Measurements from ENCODE around the gene FAM240A. TPM values are rescaled to one million over a fixed set of nuclear protein-coding genes. Genes with fewer than 3 reads are reported as not detected.

FAM240A gene
- total and polyA plus RNA-seq, 2 donors (not counting 1 experiment from before 2014, with no cell fraction given): not detected

- Histone ChIP-seq H3K4me2 (ENCODE audit: extremely low read depth, insufficient read depth, low read length) (no peak overlapping the region), H3K27me3 (ENCODE audit: control insufficient read depth, insufficient read depth, low read length) (no peaks in the 10 kb centered on the region), H4K20me1 (ENCODE audit: control insufficient read depth, extremely low read depth, insufficient read depth, low read length) (no peaks in the 10 kb centered on the region), H3K79me2 (ENCODE audit: control insufficient read depth, insufficient read depth, low read length) (no peaks in the 10 kb centered on the region), H3K9me3 (ENCODE audit: control insufficient read depth, insufficient read depth, low read depth, low read length) (no peaks in the 10 kb centered on the region), H2AFZ (ENCODE audit: low read length) (no peak overlapping the region), H3K4me1 (ENCODE audit: control insufficient read depth, extremely low read depth, insufficient read depth, low read length) (no peaks in the 10 kb centered on the region), H3K4me3 (replicated peaks in 1 of 4; ENCODE audit: control extremely low read depth in 1 of 4, insufficient read depth in 1 of 4, low read depth in 3 of 4, low read length in 4 of 4) (no peak overlapping the region), H3K27ac (ENCODE audit: insufficient read depth, low read length) (no peak overlapping the region), H3K36me3 (ENCODE audit: control insufficient read depth, insufficient read depth, low read length) (no peaks in the 10 kb centered on the region), H3K9ac (ENCODE audit: insufficient read depth, low read length) (no peak overlapping the region)
- no peak for TF ChIP-seq EZH2 (IDR thresholded peaks at IDR 0.05; ENCODE audit: low read length, missing control alignments)
- TF ChIP-seq, protein P1, sequence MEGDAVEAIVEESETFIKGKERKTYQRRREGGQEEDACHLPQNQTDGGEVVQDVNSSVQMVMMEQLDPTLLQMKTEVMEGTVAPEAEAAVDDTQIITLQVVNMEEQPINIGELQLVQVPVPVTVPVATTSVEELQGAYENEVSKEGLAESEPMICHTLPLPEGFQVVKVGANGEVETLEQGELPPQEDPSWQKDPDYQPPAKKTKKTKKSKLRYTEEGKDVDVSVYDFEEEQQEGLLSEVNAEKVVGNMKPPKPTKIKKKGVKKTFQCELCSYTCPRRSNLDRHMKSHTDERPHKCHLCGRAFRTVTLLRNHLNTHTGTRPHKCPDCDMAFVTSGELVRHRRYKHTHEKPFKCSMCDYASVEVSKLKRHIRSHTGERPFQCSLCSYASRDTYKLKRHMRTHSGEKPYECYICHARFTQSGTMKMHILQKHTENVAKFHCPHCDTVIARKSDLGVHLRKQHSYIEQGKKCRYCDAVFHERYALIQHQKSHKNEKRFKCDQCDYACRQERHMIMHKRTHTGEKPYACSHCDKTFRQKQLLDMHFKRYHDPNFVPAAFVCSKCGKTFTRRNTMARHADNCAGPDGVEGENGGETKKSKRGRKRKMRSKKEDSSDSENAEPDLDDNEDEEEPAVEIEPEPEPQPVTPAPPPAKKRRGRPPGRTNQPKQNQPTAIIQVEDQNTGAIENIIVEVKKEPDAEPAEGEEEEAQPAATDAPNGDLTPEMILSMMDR (conservative IDR thresholded peaks at IDR 0.05 in 1 of 2, IDR thresholded peaks at IDR 0.05 in 1 of 2; ENCODE audit: low read depth in 1 of 2, low read length in 2 of 2): no peak
- DNase-seq (ENCODE audit: low read depth in 2 of 2): no peak
These were observed 26.9 kb downstream of the FAM240A start for GRCh38 chr3:46639221-46639620.

GRCh38 chr3:46640927-46641326 is 28.6 kb downstream of the FAM240A start:
- no peak for TF ChIP-seq EZH2 (IDR thresholded peaks at IDR 0.05; ENCODE audit: low read length, missing control alignments)
- TF ChIP-seq, protein P1 (conservative IDR thresholded peaks at IDR 0.05 in 1 of 2, IDR thresholded peaks at IDR 0.05 in 1 of 2; ENCODE audit: low read depth in 1 of 2, low read length in 2 of 2): no peak
- H3K36me3 ChIP-seq (ENCODE audit: control insufficient read depth, insufficient read depth, low read length): no peaks in the 10 kb centered on the region
- H3K27me3 ChIP-seq (ENCODE audit: control insufficient read depth, insufficient read depth, low read length): no peaks in the 10 kb centered on the region
- no peaks in the 10 kb centered on the region for H3K4me1 ChIP-seq (ENCODE audit: control insufficient read depth, extremely low read depth, insufficient read depth, low read length)
- no peak overlapping the region for H3K9ac ChIP-seq (ENCODE audit: insufficient read depth, low read length)
- H2AFZ ChIP-seq (ENCODE audit: low read length): no peak overlapping the region
- H3K4me2 ChIP-seq (ENCODE audit: extremely low read depth, insufficient read depth, low read length): no peak overlapping the region
- no peaks in the 10 kb centered on the region for H3K79me2 ChIP-seq (ENCODE audit: control insufficient read depth, insufficient read depth, low read length)
- no peaks in the 10 kb centered on the region for H3K9me3 ChIP-seq (ENCODE audit: control insufficient read depth, insufficient read depth, low read depth, low read length)
- H3K27ac ChIP-seq (ENCODE audit: insufficient read depth, low read length): no peak overlapping the region
- H3K4me3 ChIP-seq (replicated peaks in 1 of 4; ENCODE audit: control extremely low read depth in 1 of 4, insufficient read depth in 1 of 4, low read depth in 3 of 4, low read length in 4 of 4): no peak overlapping the region
- no peak for DNase-seq (ENCODE audit: low read depth in 2 of 2)
- H4K20me1 ChIP-seq (ENCODE audit: control insufficient read depth, extremely low read depth, insufficient read depth, low read length): no peaks in the 10 kb centered on the region

DNA sequence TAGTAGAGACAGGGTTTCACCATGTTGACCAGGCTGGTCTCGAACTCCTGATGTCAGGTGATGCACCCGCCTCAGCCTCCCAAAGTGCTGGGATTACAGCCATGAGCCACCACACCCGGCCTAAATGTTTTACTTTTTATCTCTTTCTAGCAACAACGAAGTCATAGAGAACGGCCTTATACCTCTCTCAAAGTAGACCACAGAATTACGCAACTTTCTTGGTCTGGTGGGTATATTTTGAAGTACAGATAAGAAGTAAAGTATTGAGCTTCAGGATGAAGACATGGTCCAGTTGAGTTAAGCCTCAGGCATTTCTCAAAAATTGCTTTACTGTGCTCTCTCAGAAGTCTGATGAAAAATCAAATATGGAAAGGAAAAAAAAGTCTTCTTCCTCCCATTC is 30.6 kb downstream of the FAM240A start:
- no peak overlapping the region for H3K4me2 ChIP-seq (ENCODE audit: extremely low read depth, insufficient read depth, low read length)
- H3K9me3 ChIP-seq (ENCODE audit: control insufficient read depth, insufficient read depth, low read depth, low read length): no peaks in the 10 kb centered on the region
- H3K79me2 ChIP-seq (ENCODE audit: control insufficient read depth, insufficient read depth, low read length): no peaks in the 10 kb centered on the region
- H3K36me3 ChIP-seq (ENCODE audit: control insufficient read depth, insufficient read depth, low read length): no peaks in the 10 kb centered on the region
- H2AFZ ChIP-seq (ENCODE audit: low read length): no peak overlapping the region
- H3K27ac ChIP-seq (ENCODE audit: insufficient read depth, low read length): no peak overlapping the region
- peak in 1 of 2 donors; percentile 6 for DNase-seq (ENCODE audit: low read depth in 2 of 2)
- H3K9ac ChIP-seq (ENCODE audit: insufficient read depth, low read length): no peak overlapping the region
- H3K27me3 ChIP-seq (ENCODE audit: control insufficient read depth, insufficient read depth, low read length): no peaks in the 10 kb centered on the region
- TF ChIP-seq, protein P1 (conservative IDR thresholded peaks at IDR 0.05 in 1 of 2, IDR thresholded peaks at IDR 0.05 in 1 of 2; ENCODE audit: low read depth in 1 of 2, low read length in 2 of 2): no peak
- no peak for TF ChIP-seq EZH2 (IDR thresholded peaks at IDR 0.05; ENCODE audit: low read length, missing control alignments)
- H4K20me1 ChIP-seq (ENCODE audit: control insufficient read depth, extremely low read depth, insufficient read depth, low read length): no peaks in the 10 kb centered on the region
- peaks cover 8% of the 10 kb centered on the region for H3K4me1 ChIP-seq (ENCODE audit: control insufficient read depth, extremely low read depth, insufficient read depth, low read length)
- H3K4me3 ChIP-seq (replicated peaks in 1 of 4; ENCODE audit: control extremely low read depth in 1 of 4, insufficient read depth in 1 of 4, low read depth in 3 of 4, low read length in 4 of 4): no peak overlapping the region

Measured in fibroblast of lung (primary cell).